Chondrocyte (in vitro differentiated cells): Measurements from ENCODE around the gene RTN4RL2. TPM values are rescaled to one million over a fixed set of nuclear protein-coding genes. Genes with fewer than 3 reads are reported as not detected.
A peak's percentile ranks its signal among the peaks of the same experiment; 100 is the strongest.

Experiments
- DNase-seq: peaks from one replicate; pipeline ENCODE4 v3.0.0; 2021; ENCODE audit warnings: mixed read lengths, low spot score
- H3K27ac Mint-ChIP-seq: one replicate; pipeline ENCODE4 v1.8.0; 2021; ENCODE audit warnings: mild to moderate bottlenecking, moderate library complexity, mixed read lengths; ENCODE audit not compliant: unreplicated experiment
- H3K27me3 Mint-ChIP-seq: 2 replicates; pipeline ENCODE4 v1.8.0; 2021; ENCODE audit warnings: low read depth, mixed read lengths
- H3K36me3 Mint-ChIP-seq: 2 replicates; pipeline ENCODE4 v1.8.0; 2021; ENCODE audit warnings: low read depth, mixed read lengths
- H3K4me1 Mint-ChIP-seq: 2 replicates; pipeline ENCODE4 v1.8.0; 2021; ENCODE audit warnings: low read depth, mild to moderate bottlenecking, mixed read lengths
- H3K4me3 Mint-ChIP-seq: one replicate; pipeline ENCODE4 v1.8.0; 2021; ENCODE audit warnings: mild to moderate bottlenecking, moderate library complexity, mixed read lengths; ENCODE audit not compliant: unreplicated experiment
- H3K9me3 Mint-ChIP-seq: 2 replicates; pipeline ENCODE4 v1.8.0; 2021; ENCODE audit warnings: low read depth, mixed read lengths
- total RNA-seq: library from RNA; stranded (reverse); gene quantifications from 3 replicates; pipeline ENCODE4 v1.2.1, GENCODE V29; 2021
- TF ChIP-seq, protein P1 (sequence below): fragments of 200-600 bp; sonication (generic); IDR thresholded peaks from 2 replicates; pipeline ENCODE4 v1.5.0; 2021; ENCODE audit warnings: antibody characterized with exemption, mild to moderate bottlenecking, moderate library complexity

RTN4RL2 gene
- total RNA-seq, 1 donor from 2014 or later, result 0.57 TPM

DNA sequence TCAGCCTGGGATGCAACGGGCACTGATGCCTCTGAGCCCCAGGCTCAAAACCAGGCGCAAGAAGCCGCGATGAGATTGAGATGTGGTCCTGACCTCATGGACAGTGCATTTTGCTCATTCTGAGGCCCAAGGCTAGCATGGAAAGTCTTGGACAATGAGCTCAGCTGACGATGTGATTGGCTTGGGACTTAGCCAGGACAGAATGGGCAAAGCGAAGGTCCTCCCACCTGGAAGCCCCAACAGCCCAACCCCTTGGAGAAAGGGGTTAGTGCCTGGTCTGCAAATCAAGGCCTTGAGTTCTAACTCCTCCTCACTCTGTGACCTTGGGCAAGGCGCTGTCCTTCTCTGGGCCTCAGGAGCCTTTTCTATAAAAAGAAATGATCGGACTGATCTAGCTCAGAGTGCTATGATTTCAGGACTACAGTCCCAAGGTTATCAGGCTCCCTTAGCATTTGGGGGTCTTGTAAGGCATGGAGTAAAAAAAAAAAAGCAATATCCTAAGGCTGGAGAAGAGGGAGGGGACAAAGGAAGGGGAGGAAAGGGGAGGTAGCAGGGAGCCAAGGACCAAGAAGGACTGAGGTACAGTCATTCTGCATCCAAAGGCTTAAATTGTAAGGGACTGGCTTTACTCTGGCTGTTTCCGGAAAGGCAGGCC is 36.1 kb upstream of the RTN4RL2 start:
- no peak for DNase-seq
- Mint-ChIP-seq H3K27me3 (no peaks in the 10 kb centered on the region), H3K4me1 (peaks cover 37% of the 10 kb centered on the region), H3K36me3 (peaks cover 5% of the 10 kb centered on the region), H3K9me3 (no peaks in the 10 kb centered on the region), H3K4me3 (no peak overlapping the region), H3K27ac (peak overlapping the region; percentile 77)
- TF ChIP-seq, protein P1, sequence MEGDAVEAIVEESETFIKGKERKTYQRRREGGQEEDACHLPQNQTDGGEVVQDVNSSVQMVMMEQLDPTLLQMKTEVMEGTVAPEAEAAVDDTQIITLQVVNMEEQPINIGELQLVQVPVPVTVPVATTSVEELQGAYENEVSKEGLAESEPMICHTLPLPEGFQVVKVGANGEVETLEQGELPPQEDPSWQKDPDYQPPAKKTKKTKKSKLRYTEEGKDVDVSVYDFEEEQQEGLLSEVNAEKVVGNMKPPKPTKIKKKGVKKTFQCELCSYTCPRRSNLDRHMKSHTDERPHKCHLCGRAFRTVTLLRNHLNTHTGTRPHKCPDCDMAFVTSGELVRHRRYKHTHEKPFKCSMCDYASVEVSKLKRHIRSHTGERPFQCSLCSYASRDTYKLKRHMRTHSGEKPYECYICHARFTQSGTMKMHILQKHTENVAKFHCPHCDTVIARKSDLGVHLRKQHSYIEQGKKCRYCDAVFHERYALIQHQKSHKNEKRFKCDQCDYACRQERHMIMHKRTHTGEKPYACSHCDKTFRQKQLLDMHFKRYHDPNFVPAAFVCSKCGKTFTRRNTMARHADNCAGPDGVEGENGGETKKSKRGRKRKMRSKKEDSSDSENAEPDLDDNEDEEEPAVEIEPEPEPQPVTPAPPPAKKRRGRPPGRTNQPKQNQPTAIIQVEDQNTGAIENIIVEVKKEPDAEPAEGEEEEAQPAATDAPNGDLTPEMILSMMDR, result no peak

DNA sequence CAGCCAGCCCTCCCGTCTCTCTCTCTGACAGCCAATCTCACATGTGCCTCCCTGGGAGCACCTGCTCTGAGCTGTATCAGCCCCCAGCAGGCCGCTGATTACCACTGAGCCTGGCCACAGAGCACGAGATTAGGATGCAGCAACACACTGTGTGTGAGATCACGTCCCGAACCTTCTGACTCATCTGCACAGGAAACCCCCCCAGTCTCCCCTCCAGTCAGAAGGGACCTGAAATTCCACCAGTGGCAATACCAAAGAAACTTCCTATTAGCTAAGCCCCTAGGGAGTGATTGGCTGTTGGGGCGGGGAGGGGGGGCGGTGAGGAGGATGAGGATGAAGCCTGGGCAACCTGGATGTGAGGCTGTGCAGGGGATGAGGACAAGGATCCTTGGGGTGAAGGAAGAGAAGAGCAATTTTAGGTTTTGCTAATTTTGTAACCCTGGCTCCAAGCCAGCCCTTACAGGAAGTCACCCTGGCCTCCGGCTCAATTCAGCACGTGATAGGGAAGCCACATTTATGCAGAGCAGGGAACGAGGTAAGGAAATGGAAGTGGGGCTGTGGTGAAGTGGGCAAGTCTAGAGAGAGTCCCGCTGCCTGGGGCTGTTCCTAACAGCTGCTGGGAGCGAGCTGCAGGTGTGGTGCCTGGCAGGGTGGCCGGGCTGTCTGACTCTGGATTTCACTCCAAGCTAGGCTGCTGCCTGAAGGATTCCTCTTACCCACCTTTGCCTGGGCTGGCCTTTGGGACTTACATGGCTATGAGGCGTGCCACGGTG is 35.4 kb upstream of the RTN4RL2 start:
- Mint-ChIP-seq H3K36me3 (peaks cover 5% of the 10 kb centered on the region), H3K27ac (peak overlapping the region; percentile 77), H3K4me3 (peak overlapping the region; percentile 9), H3K9me3 (no peaks in the 10 kb centered on the region), H3K4me1 (peaks cover 37% of the 10 kb centered on the region), H3K27me3 (peaks cover 1% of the 10 kb centered on the region)
- DNase-seq, result no peak
- TF ChIP-seq, protein P1, result no peak

DNA sequence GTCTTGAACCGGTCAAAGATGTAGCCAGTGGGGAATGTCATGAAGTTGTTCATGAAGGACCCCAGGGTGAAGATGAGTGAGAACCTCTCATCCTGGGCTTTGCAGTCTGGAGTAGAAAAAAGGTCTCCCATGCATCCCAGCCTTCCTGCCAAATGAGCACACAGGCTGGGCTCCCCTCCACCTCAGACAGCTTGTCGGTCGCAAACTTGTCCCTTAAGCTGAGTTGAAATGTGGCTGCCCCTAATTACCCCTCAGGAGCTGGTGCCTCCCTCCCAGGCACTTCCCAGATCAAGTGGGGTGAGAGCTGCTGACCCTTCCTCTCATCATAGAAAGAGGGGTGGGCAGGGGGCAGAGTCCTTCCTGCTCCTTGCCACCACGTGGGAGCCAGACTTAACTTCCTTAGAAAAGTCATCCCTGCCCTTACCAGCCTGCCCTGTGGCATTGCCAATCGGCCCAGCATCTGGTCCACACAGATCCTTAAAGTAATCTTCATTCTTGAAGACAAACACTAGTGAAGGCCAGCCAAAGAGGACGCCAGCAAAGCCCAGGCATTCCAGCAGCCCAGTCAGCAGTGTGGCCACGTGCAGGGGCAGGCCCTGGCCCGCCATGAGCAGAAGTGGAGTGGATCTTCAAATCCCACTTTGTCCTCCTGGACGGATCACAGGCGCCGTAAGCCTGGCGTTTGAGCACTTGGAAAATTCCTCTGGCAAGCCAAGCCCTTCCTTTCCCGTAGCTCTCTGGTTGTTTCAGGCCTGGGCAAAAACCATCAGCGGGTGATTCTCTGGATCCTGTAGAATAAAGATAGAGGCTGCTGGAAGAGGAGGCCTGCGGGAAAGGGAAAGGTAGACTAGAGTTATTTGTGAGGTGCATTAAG is 34.5 kb upstream of the RTN4RL2 start:
- DNase-seq, result no peak
- Mint-ChIP-seq H3K4me1 (peaks cover 37% of the 10 kb centered on the region), H3K9me3 (no peaks in the 10 kb centered on the region), H3K4me3 (peak overlapping the region; percentile 76), H3K27ac (peak overlapping the region; percentile 25), H3K27me3 (peaks cover 2% of the 10 kb centered on the region), H3K36me3 (peaks cover 5% of the 10 kb centered on the region)
- TF ChIP-seq, protein P1, result no peak

DNA sequence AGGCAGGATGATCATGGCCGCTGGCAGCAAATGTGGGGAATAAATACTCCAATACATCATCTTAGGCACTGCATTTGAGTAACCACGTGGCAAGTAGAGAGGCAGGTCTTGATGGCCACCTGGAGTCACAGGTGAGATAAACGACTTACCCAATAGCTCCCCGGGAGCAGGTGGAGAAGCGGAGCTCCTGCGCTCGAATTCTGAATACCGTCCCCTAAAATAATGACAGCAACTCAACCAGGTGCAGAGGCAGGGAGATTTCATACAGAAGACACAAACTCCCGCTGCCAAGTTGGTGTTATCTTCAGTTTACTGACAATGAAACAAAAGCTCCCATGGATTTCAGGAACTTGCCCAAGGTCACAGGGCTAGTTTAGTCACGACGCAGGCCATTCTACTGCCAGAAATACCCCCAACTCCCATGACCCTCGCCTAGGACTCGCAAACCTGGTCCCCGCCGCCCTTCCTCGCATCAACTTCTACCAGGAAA is 33.8 kb upstream of the RTN4RL2 start:
- Mint-ChIP-seq H3K9me3 (no peaks in the 10 kb centered on the region), H3K4me1 (peaks cover 37% of the 10 kb centered on the region), H3K4me3 (peak overlapping the region; percentile 76), H3K27me3 (peaks cover 2% of the 10 kb centered on the region), H3K36me3 (peaks cover 5% of the 10 kb centered on the region), H3K27ac (peak overlapping the region; percentile 70)
- DNase-seq, result no peak
- TF ChIP-seq, protein P1, result no peak
